MCF 10A (cell line): Measurements from ENCODE around the gene SPSB1. TPM values are rescaled to one million over a fixed set of nuclear protein-coding genes. Genes with fewer than 3 reads are reported as not detected.

Source experiments
- BruUV-seq: library from RNA; stranded (reverse); fragments of 400-500 nt; replicated peaks from 2 replicates; lab custom pipeline; 2021; lab: Mats Ljungman, UMichigan
- CTCF ChIA-PET: fragments of 300-600 bp; sonication (Branson Sonifier 250); formaldehyde crosslinking; extraction: SDS; loops from one replicate; lab custom pipeline; 2021; ENCODE audit warnings: antibody characterized with exemption, inconsistent platforms; lab: Yijun Ruan, JAX
- POLR2A ChIA-PET: fragments of 300-600, 350-650 bp; sonication (Branson Sonifier 250); formaldehyde crosslinking; extraction: SDS; loops from one replicate; lab custom pipeline; 2020; ENCODE audit warnings: antibody characterized with exemption, inconsistent platforms; lab: Yijun Ruan, JAX
- DNase-seq: peaks from one replicate; pipeline ENCODE4 v3.0.0-alpha.2; 2018; ENCODE audit not compliant: unreplicated experiment
- H3K27ac Mint-ChIP-seq: one replicate; pipeline ENCODE4 v1.8.0; 2022; ENCODE audit warnings: mild to moderate bottlenecking, low read depth, mixed read lengths; ENCODE audit not compliant: unreplicated experiment
- H3K27me3 Mint-ChIP-seq: one replicate; pipeline ENCODE4 v1.8.0; 2022; ENCODE audit warnings: mixed read lengths; ENCODE audit not compliant: insufficient read depth, unreplicated experiment
- H3K36me3 Mint-ChIP-seq: one replicate; pipeline ENCODE4 v1.8.0; 2022; ENCODE audit warnings: mild to moderate bottlenecking, moderate library complexity, mixed read lengths; ENCODE audit not compliant: insufficient read depth, unreplicated experiment
- H3K4me1 Mint-ChIP-seq: one replicate; pipeline ENCODE4 v1.8.0; 2022; ENCODE audit warnings: mixed read lengths; ENCODE audit not compliant: insufficient read depth, unreplicated experiment
- H3K4me3 Mint-ChIP-seq: one replicate; pipeline ENCODE4 v1.8.0; 2022; ENCODE audit warnings: mild to moderate bottlenecking, moderate library complexity, mixed read lengths; ENCODE audit not compliant: unreplicated experiment
- H3K9me3 Mint-ChIP-seq: one replicate; pipeline ENCODE4 v1.8.0; 2022; ENCODE audit warnings: mixed read lengths; ENCODE audit not compliant: unreplicated experiment
- intact Hi-C: fragments of 100-400 bp; cut with micrococcal nuclease; formaldehyde crosslinking; loops from 2 replicates; pipeline ENCODE4 v1.14.1; 2022
- total RNA-seq: library from RNA; stranded (reverse); gene quantifications from 2 replicates; pipeline ENCODE4 v1.2.3, GENCODE V29; 2022
- TF ChIP-seq, protein P1 (sequence below): fragments of 200-600 bp; IDR thresholded peaks from one replicate; pipeline ENCODE4 v1.8.0; 2022; ENCODE audit warnings: antibody characterized with exemption, mild to moderate bottlenecking; ENCODE audit not compliant: unreplicated experiment

The SPSB1 gene
- total RNA-seq, 1 experiment from 2014 or later = 8.2 TPM

DNA sequence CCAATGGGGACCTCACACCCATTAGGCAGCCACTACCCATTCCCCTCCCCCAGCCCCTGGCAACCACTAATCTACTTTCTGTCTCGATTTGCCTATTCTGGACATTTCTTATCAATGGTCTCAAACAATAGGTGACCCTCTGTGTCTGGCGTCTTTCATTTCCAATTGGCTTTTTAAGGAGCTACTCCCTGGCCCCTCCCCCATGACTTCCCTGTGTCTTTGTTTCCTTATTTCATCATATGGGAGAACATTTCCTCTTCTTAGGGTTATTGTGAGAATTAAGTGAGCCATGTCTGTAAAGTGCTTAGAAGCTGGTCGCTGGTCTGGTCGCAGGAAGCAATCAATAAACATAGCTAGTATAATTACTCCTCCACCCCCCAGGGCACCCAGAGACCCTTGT lies 80.9 kb downstream of the SPSB1 start:
- BruUV-seq = no TSS peak
- Mint-ChIP-seq H3K27ac (no peak overlapping the region), H3K4me3 (no peak overlapping the region), H3K9me3 (no peaks in the 10 kb centered on the region), H3K27me3 (no peaks in the 10 kb centered on the region), H3K4me1 (no peaks in the 10 kb centered on the region), H3K36me3 (peaks cover 11% of the 10 kb centered on the region)
- intact Hi-C loops = no loop called here
- TF ChIP-seq, protein P1, sequence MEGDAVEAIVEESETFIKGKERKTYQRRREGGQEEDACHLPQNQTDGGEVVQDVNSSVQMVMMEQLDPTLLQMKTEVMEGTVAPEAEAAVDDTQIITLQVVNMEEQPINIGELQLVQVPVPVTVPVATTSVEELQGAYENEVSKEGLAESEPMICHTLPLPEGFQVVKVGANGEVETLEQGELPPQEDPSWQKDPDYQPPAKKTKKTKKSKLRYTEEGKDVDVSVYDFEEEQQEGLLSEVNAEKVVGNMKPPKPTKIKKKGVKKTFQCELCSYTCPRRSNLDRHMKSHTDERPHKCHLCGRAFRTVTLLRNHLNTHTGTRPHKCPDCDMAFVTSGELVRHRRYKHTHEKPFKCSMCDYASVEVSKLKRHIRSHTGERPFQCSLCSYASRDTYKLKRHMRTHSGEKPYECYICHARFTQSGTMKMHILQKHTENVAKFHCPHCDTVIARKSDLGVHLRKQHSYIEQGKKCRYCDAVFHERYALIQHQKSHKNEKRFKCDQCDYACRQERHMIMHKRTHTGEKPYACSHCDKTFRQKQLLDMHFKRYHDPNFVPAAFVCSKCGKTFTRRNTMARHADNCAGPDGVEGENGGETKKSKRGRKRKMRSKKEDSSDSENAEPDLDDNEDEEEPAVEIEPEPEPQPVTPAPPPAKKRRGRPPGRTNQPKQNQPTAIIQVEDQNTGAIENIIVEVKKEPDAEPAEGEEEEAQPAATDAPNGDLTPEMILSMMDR = no peak
- ChIA-PET CTCF (interaction anchor here (1.1 kb wide), 1 partner anchor 10 kb away, joined by 3 read pairs; no protein-coding TSS in a partner anchor), POLR2A (interaction anchor here (0.7 kb wide), 2 partner anchors 52 to 66 kb away, joined by 3 read pairs; no protein-coding TSS in a partner anchor)
- no peak for DNase-seq

DNA sequence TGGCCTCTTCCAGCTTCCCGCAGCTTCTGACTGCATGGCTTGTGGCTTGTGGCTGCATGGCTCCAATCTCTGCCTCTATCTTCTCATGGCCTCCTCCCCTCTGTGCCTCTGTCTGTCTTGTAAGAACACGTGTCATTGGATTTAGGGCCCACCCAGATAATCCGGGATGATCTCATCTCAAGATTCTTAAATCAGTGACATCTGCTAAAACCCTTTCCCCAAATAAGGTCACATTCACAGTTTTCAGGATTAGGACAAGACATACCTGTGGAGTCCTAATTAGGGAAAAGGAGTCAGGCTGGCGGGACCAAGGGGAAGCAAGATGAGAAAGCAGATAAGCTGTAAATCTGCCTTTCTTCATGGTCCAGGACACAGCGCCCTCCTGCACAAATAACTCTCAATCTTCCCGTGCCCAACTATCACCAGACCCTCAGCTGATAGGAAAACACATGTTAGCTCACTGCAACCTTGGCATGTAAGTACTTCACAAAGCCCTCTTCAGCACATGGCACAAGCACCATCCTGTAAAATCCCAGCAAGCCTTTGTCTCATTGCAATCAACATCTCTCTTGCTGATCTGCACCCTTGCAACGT lies 82.2 kb downstream of the SPSB1 start:
- no peaks in the 10 kb centered on the region for H3K9me3 Mint-ChIP-seq
- H3K4me1 Mint-ChIP-seq = no peaks in the 10 kb centered on the region
- BruUV-seq = no TSS peak
- POLR2A ChIA-PET = interaction anchor here (0.7 to 1.1 kb wide), 2 partner anchors 48 to 102 kb away, joined by 3 read pairs; no protein-coding TSS in a partner anchor
- TF ChIP-seq, protein P1 = no peak
- H3K27me3 Mint-ChIP-seq = peaks cover 4% of the 10 kb centered on the region
- DNase-seq = no peak
- CTCF ChIA-PET = interaction anchor here (0.9 to 1.1 kb wide), 2 partner anchors 11 to 26 kb away, joined by 3 read pairs; no protein-coding TSS in a partner anchor
- H3K4me3 Mint-ChIP-seq = no peak overlapping the region
- H3K36me3 Mint-ChIP-seq = peaks cover 3% of the 10 kb centered on the region
- no peak overlapping the region for H3K27ac Mint-ChIP-seq
- intact Hi-C loops = no loop called here

DNA sequence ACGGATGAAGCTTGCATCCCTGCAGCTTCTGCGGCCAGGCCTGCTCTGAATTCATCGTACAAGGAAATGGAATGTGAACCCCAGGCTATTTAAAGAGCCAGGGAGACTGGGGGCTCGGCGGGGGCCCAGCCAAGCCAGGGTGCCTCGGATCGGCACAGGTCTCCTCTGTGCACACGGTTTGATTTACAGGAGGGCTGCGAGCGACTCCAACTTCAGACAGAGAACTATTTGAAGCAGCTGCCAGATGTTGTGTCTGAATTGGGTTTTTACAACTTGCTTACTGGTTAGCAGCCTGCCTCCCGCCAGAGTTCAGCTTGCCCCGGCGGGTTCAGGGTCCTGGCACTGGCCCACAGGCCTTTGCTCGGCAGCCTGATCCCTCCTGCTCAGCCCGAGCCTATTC lies 83.2 kb downstream of the SPSB1 start:
- no peaks in the 10 kb centered on the region for H3K4me1 Mint-ChIP-seq
- BruUV-seq = no TSS peak
- ChIA-PET POLR2A (no interaction called here), CTCF (no interaction called here)
- intact Hi-C loops = no loop called here
- H3K36me3 Mint-ChIP-seq = no peaks in the 10 kb centered on the region
- H3K27me3 Mint-ChIP-seq = peaks cover 6% of the 10 kb centered on the region
- no peak for DNase-seq
- TF ChIP-seq, protein P1 = no peak
- H3K27ac Mint-ChIP-seq = no peak overlapping the region
- no peaks in the 10 kb centered on the region for H3K9me3 Mint-ChIP-seq
- no peak overlapping the region for H3K4me3 Mint-ChIP-seq

DNA sequence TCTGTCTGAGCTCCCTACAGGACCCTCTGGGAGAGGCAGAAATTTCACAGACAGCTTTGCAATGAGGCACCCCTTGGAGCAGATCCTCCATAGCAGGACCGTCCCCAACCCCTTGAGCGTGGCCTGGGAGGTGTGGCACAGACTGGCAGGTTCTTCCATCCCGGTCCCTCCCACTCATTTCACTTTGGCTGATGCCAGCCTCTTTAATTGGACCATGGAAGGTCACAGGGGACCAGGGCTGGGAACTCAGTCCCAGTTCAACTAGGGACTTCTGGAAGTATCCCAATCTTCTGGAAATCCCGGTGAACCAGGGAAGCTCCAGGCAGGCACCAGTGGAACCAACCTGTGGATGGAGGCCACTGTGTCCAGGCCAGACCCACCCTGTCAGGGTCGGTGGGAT lies 83.7 kb downstream of the SPSB1 start:
- no peaks in the 10 kb centered on the region for H3K36me3 Mint-ChIP-seq
- CTCF ChIA-PET = no interaction called here
- POLR2A ChIA-PET = no interaction called here
- H3K9me3 Mint-ChIP-seq = no peaks in the 10 kb centered on the region
- DNase-seq = no peak
- H3K27me3 Mint-ChIP-seq = peaks cover 6% of the 10 kb centered on the region
- TF ChIP-seq, protein P1 = no peak
- no peak overlapping the region for H3K4me3 Mint-ChIP-seq
- intact Hi-C loops = no loop called here
- H3K4me1 Mint-ChIP-seq = no peaks in the 10 kb centered on the region
- BruUV-seq = no TSS peak
- H3K27ac Mint-ChIP-seq = no peak overlapping the region
